Activated CD4-positive, alpha-beta T cell treated with anti-CD3 and anti-CD28 coated beads, Interleukin-2, amount 50 U/mL, for 16 hours (primary cell): ENCODE results near the gene LEPROT.
"Not testable (repeated sequence)": the region's sequence is repeated elsewhere in the genome, so short reads cannot be mapped to it uniquely, and the experiment has no call there.

Experiments
- DNase-seq: peaks from one replicate; pipeline ENCODE4 v3.0.0-alpha.2; 2020

Gene LEPROT

DNA sequence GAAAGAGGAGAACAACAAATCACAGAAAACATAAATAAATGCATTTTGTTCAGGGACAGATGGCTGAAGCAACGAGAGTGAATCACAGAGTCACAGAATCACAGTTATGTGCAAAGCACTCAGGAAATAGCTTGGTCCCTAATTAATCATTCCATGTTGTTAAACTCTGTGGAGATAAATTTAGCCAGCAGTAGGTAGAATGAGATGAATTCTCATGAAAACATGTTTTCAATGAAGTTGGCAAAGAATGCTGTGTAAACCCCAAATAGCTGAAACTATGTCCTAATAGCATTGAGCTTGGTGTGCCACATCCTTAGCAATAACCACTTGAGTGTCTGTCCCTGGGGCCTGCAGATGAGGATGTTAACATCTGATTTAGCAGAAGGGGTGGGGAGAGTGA, 20.4 kb downstream of the LEPROT start:
- no peak for DNase-seq

DNA sequence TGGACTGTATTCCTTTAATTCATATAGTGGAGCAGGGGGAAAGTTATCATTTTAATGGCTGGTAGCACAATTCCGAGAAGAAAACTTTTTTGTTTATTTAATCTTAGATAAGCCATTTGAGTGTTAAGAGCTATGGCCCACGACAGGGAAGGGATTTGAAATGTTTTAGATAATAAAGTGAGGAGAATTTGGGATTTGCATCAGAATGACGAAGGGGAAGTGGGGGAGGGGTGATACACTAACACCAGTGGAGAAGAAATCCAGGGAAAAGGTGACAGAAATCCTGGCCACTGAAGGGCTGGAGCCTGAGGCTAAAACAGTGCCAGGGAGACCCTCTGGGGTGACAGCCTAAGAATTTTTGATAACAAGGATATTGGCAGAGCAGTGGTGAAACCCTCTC, 21.0 kb downstream of the LEPROT start:
- DNase-seq: no peak

DNA sequence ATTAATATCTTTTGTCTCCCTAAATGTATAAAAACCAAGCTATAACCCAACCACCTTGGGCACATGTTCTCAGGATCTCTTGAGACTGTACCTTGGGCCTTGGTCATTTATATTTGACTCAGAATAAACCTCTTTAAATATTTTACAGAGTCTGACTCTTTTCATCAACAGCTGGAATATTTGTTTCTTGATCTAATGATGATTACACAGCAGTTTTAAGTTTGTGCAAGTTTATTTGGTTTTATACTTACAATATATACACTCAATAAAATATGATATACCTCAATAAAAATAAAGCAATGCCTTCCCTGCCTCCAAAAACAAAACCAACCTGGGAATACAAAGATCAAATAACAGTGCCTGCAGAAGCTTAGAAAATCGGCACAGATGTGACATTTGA, 22.0 kb downstream of the LEPROT start:
- no peak for DNase-seq

DNA sequence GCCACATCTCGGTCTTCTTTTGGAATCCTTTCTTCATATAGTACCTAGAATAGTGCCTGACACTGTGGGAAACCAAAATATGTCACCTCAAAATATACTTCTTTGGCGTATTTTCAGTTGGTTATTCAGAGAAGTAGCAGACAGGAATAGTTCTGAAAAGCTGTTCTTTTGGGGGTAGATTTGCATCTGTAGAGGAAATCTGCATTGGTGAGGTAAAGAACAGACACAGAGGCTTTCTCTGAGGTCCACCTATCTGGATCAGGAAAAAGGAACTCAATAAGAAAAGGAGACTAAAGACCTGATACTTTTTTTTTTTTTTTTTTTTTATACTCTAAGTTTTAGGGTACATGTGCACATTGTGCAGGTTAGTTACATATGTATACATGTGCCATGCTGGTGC, 23.2 kb downstream of the LEPROT start:
- no peak for DNase-seq

DNA sequence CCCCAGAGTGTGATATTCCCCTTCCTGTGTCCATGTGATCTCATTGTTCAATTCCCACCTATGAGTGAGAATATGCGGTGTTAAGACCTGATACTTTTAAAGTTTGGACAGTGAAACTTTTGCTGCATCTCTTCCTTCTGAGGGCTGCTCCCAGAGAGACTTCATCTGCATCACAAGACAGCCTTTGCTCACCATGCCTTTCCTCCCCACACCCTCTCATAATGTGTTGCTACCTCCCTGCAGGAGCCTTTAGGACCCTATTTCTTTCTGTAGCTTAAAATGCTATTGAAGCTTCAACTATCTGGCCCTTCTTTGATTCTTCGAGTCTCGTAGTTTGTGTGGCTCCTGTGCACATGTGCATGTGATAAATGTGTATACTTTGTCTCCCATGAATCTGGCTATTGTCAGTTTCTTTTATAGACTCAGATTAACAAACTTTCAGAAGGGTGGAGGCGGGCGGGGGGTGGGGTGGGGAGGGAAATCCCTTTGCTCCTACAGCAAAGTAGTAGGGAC, 23.7 kb downstream of the LEPROT start:
- DNase-seq: no peak

DNA sequence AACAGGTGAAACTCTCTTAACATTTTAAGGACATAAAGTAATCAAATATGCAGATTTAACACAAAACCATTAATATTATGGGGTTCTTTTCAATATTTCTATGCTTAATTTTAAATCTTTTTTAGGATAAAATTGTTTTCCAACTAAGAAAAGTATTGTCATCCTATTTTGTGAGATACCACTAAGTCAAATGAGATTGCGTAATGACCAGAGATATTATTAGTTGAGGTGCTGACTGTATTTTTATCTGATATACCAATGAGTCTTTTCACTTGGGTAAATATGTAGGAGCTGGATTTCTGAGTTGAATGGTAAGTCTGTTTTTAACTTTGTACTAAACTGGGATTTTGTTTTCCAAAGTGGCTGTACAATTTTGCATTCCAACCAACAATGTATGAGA, 25.4 kb downstream of the LEPROT start:
- no peak for DNase-seq

DNA sequence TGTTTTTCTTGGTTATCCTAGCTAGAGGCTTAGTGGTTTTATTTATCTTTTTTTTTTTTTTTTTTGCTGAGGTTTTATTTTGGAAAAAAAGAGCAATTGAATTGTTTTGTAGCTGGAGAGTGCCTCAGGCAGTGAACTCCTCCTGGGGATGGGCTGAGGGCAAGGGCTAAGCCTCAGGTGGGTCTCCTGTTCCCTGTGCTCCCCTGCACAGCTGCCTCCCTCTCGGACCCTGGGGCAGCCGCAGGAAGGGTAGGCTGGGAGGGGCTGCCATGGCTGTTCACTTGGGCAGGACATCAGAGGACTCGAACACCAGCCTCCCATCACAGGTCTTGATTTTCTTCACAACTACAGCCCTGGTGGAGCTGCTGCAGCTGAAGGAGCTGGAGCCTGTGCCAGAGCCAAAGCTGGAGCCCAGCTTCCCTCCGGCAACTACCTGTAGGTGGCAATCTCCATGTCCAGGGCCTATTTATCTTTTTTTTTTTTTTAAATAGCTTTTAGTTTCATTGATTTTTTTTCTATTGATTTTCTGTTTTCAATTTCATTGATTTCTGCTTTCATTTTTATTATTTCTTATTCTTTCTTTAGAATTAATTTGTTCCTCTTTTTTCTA, 28.9 kb downstream of the LEPROT start:
- DNase-seq: no peak

DNA sequence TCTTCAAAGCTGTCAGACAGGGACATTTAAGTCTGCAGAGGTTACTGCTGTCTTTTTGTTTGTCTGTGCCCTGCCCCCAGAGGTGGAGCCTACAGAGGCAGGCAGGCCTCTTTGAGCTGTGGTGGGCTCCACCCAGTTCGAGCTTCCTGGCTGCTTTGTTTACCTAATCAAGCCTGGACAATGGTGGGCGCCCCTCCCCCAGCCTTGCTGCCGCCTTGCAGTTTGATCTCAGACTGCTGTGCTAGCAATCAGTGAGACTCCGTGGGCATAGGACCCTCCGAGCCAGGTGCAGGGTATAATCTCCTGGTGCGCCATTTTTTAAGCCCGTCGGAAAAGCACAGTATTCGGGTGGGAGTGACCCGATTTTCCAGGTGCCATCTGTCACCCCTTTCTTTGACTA, 35.2 kb downstream of the LEPROT start:
- not testable (repeated sequence) for DNase-seq

DNA sequence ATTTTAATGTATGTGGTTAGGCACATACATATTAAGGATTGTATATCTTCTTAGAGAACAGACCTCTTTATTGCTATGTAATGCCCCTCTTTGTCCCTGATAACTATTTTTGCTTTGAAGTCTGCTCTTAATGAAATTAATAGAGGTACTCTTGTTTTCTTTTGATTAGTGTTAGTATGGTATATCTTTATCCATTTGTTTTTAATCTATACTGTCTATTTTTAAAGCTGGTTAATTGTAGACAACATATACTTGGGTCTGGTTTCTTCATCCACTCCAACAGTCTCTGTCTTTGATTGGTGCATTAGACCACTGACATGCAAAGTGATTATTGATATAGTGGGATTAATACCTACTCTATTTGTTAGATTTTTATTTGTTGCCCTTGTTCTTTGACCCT, 36.0 kb downstream of the LEPROT start:
- DNase-seq: no peak

DNA sequence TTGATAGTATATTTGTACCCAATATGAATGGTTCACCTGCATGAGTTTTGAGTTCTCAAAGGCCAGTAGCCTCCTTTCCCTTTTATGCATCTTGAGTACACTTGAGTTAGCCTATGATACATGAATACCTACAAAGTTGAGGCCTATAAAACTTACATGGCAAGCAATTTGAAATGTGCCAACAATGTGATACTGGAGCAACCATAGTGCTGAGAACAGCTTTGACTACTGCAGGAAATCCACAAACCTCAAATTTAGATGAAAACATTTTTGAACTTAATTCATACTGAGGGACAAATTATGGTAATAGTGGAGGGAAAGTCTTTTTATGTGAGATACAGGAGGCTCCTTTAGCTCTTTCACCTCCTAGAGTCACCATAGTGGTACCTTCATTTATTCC, 37.4 kb downstream of the LEPROT start:
- peak; percentile 26 for DNase-seq

DNA sequence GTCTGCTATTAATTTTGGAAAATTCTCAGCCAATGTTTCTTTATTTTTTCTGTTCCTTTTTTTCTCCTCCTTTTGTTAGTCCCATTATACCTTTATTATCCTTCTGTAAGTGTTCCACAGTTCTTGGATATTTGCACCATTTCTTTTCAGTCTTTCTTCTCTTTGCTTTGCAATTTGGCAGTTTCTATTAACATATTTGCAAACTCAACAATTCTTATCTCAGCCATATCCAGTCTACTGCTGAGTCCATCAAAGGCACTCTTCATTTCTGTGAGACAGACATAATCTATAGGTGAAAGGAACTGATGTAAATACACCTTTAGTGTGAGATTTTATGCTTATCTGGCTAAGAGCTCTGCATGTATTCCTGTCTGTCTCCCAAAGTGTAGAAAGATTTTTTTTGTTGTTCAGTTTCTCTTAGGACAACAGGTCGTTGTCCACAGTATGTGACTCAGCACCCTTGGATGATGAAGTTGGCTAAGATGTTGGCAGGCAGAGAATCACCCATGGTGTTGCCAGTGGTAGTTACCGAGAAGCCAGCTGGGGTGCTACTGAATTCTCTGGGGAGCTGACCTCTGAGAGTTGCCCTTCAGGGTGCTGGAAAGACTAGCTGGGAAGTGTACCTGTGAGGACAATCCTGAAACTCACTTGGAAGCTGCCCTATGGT, 38.4 kb downstream of the LEPROT start:
- DNase-seq: no peak

DNA sequence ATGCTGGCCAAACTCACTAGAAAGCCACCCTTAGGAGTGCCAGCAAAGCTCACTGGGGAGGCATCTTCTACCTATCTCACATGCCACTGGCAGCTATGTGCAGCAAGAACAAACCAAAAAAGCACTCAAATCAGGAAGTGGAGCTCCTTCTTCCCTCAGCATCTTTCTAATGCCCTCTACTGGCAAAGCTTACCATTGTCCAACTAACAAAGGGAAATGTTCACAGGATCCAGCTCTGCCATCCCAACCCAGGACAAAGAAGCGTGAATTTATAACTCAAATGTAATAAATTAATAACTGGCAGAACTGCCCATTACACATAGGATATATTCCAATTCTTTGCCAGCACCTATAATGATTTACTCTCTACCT, 38.9 kb downstream of the LEPROT start:
- DNase-seq: peak; percentile 49

DNA sequence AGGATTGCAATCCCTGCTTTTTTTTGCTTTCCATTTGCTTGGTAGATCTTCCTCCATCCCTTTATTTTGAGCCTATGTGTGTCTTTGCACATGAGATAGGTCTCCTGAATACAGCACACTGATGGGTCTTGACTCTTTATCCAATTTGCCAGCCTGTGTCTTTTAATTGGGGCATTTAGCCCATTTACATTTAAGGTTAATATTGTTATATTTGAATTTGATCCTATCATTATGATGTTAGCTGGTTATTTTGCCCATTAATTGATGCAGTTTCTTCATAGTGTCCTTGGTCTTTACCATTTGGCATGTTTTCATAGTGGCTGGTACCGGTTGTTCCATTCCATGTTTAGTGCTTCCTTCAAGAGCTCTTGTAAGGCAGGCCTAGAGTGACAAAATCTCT, 45.4 kb downstream of the LEPROT start:
- DNase-seq: not testable (repeated sequence)

DNA sequence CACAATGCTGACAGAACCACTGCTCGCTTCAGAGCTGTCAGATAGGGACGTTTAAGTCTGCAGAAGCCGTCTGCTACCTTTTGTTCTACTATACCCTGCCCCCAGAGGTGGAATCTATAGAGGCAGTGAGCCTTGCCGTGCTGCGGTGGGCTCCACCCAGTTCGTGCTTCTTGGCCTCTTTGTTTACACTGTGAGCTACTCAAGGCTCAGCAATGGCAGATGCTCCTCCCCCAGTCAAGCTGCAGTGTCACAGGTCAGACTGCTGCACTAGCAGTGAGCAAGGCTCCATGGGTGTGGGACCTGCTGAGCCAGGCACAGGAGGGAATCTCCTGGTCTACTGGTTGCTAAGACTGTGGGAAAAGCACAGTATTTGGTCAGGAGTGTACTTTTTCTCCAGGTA, 47.1 kb downstream of the LEPROT start:
- DNase-seq: no peak

DNA sequence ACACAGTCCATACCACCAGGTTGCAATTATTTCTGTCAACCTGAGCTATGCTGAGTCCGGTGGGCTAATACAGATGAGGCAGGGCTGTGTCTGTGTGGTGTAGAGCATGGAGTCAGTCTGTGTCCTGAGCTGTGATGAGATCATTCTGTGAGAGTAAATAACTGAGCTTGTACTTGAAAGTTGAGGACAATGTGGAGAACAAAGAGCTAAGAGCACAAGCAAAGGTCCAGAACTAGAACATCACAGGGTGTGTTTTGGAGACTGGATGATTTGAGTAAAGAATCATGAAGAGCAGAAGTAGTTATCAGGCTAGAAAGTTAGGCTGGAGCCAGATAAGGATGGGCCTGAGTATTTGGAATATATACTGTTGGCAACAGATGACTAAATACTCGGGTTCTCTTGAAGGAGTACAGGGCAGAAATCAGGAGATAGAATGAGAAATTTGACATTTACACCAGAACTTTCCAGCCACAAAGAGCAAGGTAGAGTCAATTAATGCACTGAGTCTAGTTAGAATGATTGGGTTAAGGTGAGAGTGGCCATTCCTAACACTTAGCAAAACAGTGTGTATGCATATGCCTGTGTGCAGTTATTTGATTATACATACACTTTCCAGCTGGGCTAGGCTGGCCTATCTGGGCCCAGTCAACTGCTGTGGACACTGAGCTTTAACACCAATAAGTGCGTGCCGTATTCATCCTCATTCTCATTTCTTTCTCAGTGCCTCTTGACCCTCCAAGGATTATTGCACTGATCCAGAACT, 48.8 kb downstream of the LEPROT start:
- no peak for DNase-seq

DNA sequence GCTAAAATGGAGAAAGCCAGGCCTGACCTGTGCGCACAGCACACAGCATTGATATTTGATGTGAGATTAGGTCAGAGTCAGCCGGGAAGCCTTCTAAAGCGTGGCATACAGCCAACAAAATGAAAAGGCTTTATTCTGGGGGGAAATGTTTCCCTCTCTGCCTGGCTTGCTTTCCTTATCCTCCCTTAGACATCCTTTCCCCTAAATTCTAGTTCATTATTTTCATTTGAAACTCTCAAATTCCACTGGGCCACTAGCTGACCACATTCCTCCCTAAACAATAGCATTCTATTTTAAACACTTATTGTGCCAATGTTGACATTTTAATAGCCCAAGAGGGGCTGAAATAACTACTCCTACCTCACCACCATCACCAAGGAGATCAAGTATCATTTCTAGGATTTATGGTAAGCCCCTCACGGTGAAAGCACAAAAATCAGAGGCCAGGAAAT, 49.4 kb downstream of the LEPROT start:
- DNase-seq: no peak

DNA sequence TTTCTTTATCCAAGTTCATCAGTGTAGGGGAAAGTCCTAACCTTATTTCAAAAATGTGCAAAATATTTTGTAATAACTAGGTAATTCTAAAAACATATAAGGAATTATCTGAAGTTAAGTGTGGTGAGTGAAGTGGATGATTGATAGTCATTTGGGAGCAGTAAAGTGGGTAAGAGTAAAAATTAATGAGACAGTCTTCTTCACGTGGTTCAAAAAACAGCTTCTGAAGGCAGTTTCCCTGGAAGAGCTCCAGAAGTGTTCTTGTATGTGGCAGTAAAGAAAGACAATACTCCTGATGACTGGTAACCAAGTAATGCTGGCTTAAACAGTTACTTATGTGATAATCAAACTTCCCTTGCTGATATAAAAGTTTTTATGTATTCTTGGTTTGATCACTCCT, 50.3 kb downstream of the LEPROT start:
- no peak for DNase-seq

DNA sequence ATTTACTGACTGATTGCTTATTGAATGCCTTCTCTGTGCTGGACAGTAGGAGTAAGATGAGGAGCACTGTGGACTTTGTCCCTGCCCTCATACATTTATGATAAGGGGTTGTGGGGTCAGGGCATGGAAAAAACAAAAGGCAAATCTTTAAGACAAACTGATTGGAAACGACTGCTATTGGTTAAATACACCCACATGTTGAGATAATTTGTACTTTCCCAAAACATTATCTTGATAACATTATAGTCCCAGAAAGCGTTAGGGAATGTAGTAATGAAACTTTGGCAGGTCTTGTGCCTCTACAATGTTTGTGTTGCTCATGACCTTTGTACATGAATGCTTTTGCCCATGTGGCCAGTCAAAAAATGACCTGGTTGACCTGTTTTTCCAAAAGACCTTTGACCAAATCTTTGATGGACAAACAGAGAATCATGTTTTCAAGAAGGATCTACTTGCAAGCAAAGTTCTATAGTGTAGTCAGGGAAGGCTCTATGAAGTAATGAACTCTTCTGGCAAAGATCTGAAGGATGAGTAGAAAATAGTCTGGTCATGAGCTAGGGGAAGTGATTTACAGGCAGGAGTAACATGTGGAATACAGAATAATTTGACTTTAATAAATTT, 50.9 kb downstream of the LEPROT start:
- DNase-seq: no peak

DNA sequence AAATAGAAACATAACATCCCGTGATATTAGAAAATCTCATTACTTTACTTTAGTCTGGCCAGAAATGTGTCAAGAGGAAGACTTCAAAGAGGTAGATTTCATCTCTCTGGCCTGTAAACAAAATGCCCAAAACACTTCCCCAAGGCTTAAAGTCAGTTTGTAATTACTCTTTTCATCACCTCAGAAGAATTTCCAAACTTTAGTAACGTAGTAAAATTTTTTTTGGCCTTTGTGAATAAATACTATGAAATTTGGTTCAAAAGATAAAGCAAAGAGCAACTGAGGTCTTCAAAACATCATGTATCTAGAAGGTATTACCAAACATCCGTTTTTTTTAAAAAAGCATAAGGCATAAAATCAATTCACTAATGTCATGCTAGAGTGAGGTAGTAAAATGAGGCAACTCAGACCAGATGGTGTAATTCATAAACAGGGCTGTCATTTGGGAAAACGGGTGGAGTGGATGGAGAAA, 51.4 kb downstream of the LEPROT start:
- no peak for DNase-seq

DNA sequence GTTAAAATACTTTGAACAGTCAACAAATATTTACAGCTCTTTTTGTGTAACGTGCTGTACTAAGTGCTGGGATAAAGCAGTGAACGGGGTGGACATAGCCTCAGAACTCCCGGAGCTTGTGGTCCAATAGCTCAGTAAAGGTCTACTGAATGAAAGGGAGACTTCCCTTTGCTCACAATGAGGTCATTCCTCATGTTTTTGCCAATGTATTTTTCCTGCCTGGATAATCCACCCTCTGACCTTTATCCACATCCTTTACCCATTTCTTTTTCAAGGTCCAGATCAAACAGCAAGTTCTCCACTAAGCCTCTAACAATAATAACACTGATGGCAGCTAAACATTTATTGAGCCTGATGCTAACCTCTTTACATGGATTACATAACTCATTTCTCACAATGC, 55.9 kb downstream of the LEPROT start:
- no peak for DNase-seq

DNA sequence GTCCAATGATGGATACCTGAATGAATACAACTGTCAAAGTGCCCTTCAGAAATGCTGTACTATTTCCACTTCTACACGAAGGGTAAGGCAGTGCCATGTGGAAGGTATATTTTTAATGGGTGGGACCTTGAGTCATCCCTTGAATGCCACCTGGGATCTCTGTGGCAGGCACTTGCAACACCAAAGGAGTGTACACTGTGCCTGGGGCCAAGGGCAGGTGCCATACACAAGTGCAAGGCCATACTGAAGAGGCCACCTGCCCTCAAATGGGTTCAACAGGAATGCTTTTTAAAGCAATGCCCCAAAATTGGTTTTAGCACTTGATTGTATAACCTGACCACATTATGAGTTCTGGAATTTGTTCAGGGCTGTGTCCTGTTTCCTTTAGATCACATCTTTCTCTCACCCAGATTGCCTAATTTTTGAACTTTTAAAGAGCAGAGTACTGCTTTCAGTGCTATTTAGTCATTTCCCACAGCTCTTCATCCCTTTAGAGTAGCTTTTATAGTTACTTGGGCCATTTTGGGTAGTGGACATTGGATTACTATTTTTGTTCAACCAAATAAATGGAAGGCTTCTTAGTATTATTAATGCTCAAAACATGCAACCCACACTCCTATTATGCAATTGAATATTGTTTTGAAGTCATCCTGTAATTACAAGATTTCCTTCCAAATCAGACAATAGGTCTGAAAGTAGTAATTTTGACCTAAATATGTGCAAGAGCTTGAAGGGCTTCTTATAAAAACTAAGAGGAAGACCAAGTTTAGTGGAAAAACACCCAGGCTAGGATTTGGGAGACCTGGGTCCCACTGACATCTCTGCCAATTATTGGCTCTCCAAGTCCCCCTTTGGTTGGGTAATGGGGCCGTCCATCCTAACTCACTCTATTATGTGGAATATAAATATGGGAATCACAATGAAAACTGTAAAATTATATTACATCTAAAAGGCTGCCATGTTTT, 57.2 kb downstream of the LEPROT start:
- DNase-seq: no peak

DNA sequence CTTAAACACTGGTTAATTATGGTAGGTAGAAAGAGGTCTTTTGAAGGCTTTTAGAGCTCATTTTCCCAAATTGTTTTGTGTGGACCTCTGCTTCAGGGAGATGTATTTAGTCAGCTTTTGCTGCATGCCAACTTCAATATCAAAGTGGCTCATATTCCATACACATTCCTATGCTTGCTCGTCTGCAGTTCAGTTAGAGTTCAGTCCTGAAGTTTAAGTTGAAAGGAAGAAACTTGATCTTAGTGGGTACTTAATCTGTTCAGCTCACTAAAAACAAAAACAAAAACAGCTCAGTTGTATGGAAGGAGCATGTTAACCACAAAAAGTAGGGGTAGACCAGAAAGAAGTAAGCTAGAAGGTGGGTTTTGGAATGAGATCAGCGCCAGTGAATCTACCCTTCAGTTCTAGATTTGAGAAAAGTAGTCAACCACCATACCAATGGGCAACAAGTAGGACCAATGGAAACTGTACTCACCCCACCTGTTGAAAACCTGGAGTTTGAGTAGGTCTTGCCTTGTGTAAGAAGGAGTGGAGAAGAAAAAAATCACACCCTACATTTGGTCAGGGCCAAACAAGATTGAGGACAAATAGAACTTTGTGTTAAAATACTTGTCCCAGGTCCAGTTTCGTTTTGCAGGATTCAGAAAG, 58.0 kb downstream of the LEPROT start:
- peak; percentile 28 for DNase-seq
